SK-N-SH (cell line): ENCODE measurements around the gene DOK3. TPM values are rescaled to one million over a fixed set of nuclear protein-coding genes. Genes with fewer than 3 reads are reported as not detected.

Source experiments
- CTCF ChIA-PET: fragments of 300-600, 350-600 bp; formaldehyde crosslinking; extraction: SDS; loops from one replicate; lab custom pipeline; 2021; lab: Yijun Ruan, JAX
- POLR2A ChIA-PET: fragments of 350-600 bp; sonication (Branson Sonifier 250); formaldehyde crosslinking; extraction: SDS; loops from one replicate; lab custom pipeline; 2020; ENCODE audit warnings: antibody characterized with exemption, inconsistent platforms; lab: Yijun Ruan, JAX
- DNase-seq: peaks from one replicate; pipeline ENCODE4 v3.0.0; 2012
- H2AFZ ChIP-seq: fragments of 200-600 bp; sonication (generic); 2 replicates; pipeline ENCODE4 v1.8.1; 2016; ENCODE audit warnings: antibody characterized with exemption, mild to moderate bottlenecking, low read depth
- H3F3A ChIP-seq: fragments of 200-600 bp; sonication (generic); replicated peaks from 2 replicates; pipeline ENCODE3; 2016; ENCODE audit warnings: antibody characterized with exemption, mild to moderate bottlenecking; ENCODE audit not compliant: insufficient read depth
- H3K27ac ChIP-seq, 2 experiments: fragments of 200-500 bp in 1 of 2; fragments of 200-600 bp in 1 of 2; sonication (Bioruptor generic) in 1 of 2; sonication (generic), shearing (Covaris generic) in 1 of 2; 2 replicates each; pipeline versions ENCODE4 v1.5.1 to v1.6.1; 2014 to 2016; ENCODE audit warnings: low read depth in 2 of 2, inconsistent platforms in 1 of 2, low read length in 1 of 2, mild to moderate bottlenecking in 1 of 2, mixed read lengths in 1 of 2
- H3K27me3 ChIP-seq: fragments of 200-600 bp; sonication (generic), shearing (Covaris generic); 2 replicates; pipeline ENCODE4 v1.6.1; 2016; ENCODE audit warnings: mixed run types; ENCODE audit not compliant: insufficient read depth
- H3K36me3 ChIP-seq, 2 experiments: fragments of 200-500 bp in 1 of 2; fragments of 200-600 bp in 1 of 2; sonication (Bioruptor generic) in 1 of 2; sonication (generic) in 1 of 2; replicated peaks in 1 of 2; 2 replicates each; pipeline versions ENCODE3 to v1.5.1; 2014 to 2016; ENCODE audit warnings: low read length in 1 of 2, mild to moderate bottlenecking in 1 of 2; ENCODE audit not compliant: insufficient read depth in 2 of 2, control insufficient read depth in 1 of 2
- H3K4me1 ChIP-seq, 2 experiments: fragments of 200-500 bp in 1 of 2; fragments of 200-600 bp in 1 of 2; sonication (Bioruptor generic) in 1 of 2; sonication (generic), shearing (Covaris generic) in 1 of 2; 2 replicates each; pipeline versions ENCODE4 v1.5.1 to v1.6.1; 2014 to 2016; ENCODE audit warnings: low read depth in 1 of 2, low read length in 1 of 2, mixed run types in 1 of 2; ENCODE audit not compliant: insufficient read depth in 2 of 2, control insufficient read depth in 1 of 2
- H3K4me2 ChIP-seq: fragments of 200-600 bp; sonication (generic), shearing (Covaris generic); 2 replicates; pipeline ENCODE4 v1.6.1; 2017; ENCODE audit warnings: mixed run types
- H3K4me3 ChIP-seq, 2 experiments: fragments of 200-500 bp in 1 of 2; fragments of 200-600 bp in 1 of 2; sonication (Bioruptor generic) in 1 of 2; sonication (generic), shearing (Covaris generic) in 1 of 2; 2 replicates each; pipeline versions ENCODE4 v1.5.1 to v1.8.1; 2014 to 2016; ENCODE audit warnings: low read depth in 2 of 2, inconsistent platforms in 1 of 2, low read length in 1 of 2, mild to moderate bottlenecking in 1 of 2, mixed read lengths in 1 of 2, moderate library complexity in 1 of 2
- H3K79me2 ChIP-seq: fragments of 200-600 bp; sonication (generic); 2 replicates; pipeline ENCODE4 v1.8.1; 2017; ENCODE audit warnings: mild to moderate bottlenecking; ENCODE audit not compliant: insufficient read depth
- H3K9ac ChIP-seq: fragments of 200-600 bp; sonication (generic); 2 replicates; pipeline ENCODE4 v1.6.1; 2017; ENCODE audit warnings: mixed run types
- H3K9me2 ChIP-seq: fragments of 200-600 bp; sonication (generic); 2 replicates; pipeline ENCODE4 v1.6.1; 2017; ENCODE audit warnings: mixed run types
- H3K9me3 ChIP-seq: fragments of 200-600 bp; sonication (generic); 2 replicates; pipeline ENCODE4 v1.6.1; 2017; ENCODE audit warnings: mixed run types, mild to moderate bottlenecking, moderate library complexity
- H4K20me1 ChIP-seq: fragments of 200-600 bp; sonication (generic); 2 replicates; pipeline ENCODE4 v1.6.1; 2017; ENCODE audit warnings: mild to moderate bottlenecking, mixed run types; ENCODE audit not compliant: insufficient read depth
- FOSL2 ChIP-seq: IDR thresholded peaks from 2 replicates; pipeline ENCODE4 v1.4.0; 2012; ENCODE audit warnings: low read depth, mild to moderate bottlenecking, moderate library complexity, borderline replicate concordance
- FOXJ3 ChIP-seq: sonication (generic); formaldehyde crosslinking; IDR thresholded peaks from 2 replicates; pipeline ENCODE4 v1.5.1; 2020; ENCODE audit warnings: mild to moderate bottlenecking, missing genetic modification reagents
- GABPA ChIP-seq: IDR thresholded peaks from 2 replicates; pipeline ENCODE4 v1.4.0; 2012; ENCODE audit warnings: low read depth, mild to moderate bottlenecking
- RCOR1 ChIP-seq: fragments of 150-350 bp; IDR thresholded peaks from 2 replicates; pipeline ENCODE4 v1.6.1; 2017; ENCODE audit warnings: antibody characterized with exemption, low read length
- REST ChIP-seq: IDR thresholded peaks from 2 replicates; pipeline ENCODE4 v1.6.1; 2012; ENCODE audit warnings: mild to moderate bottlenecking, low read depth, low read length, moderate library complexity
- RFX5 ChIP-seq: IDR thresholded peaks from 2 replicates; pipeline ENCODE4 v1.6.1; 2012; ENCODE audit warnings: mild to moderate bottlenecking, improper control_type of control experiment, low read length
- SIN3A ChIP-seq: IDR thresholded peaks from 2 replicates; pipeline ENCODE4 v1.6.1; 2012; ENCODE audit warnings: low read depth, mild to moderate bottlenecking, low read length, moderate library complexity, borderline replicate concordance
- SMC3 ChIP-seq: IDR thresholded peaks from 2 replicates; pipeline ENCODE4 v1.6.1; 2012; ENCODE audit warnings: low read depth, low read length, improper control_type of control experiment
- TAF1 ChIP-seq: IDR thresholded peaks from 2 replicates; pipeline ENCODE4 v1.6.1; 2012; ENCODE audit warnings: low read depth, mild to moderate bottlenecking, low read length, moderate library complexity, borderline replicate concordance
- TCF12 ChIP-seq: IDR thresholded peaks from 2 replicates; pipeline ENCODE4 v1.4.0; 2012
- YY1 ChIP-seq: IDR thresholded peaks from 2 replicates; pipeline ENCODE4 v1.4.0; 2012; ENCODE audit warnings: low read depth, mild to moderate bottlenecking
- WGBS: methylation state at CpG from one replicate; pipeline ENCODE4 v1.1.6; 2017; ENCODE audit warnings: low lambda C conversion rate; 5-methylcytosine and 5-hydroxymethylcytosine counted together
- polyA plus RNA-seq, 3 experiments: library from polyadenylated mRNA; depleted of rRNA; stranded (reverse); fragments of >200 nt; gene quantifications; 2 replicates each; pipeline ENCODE4 v1.2.3, GENCODE V29; 2012
- TF ChIP-seq, protein P1 (sequence below): IDR thresholded peaks from 2 replicates; pipeline ENCODE4; 2012

The DOK3 gene
- polyA plus RNA-seq, 1 of the 3 experiments (the other 2 are of a cell fraction), result 2.2 TPM

DNA sequence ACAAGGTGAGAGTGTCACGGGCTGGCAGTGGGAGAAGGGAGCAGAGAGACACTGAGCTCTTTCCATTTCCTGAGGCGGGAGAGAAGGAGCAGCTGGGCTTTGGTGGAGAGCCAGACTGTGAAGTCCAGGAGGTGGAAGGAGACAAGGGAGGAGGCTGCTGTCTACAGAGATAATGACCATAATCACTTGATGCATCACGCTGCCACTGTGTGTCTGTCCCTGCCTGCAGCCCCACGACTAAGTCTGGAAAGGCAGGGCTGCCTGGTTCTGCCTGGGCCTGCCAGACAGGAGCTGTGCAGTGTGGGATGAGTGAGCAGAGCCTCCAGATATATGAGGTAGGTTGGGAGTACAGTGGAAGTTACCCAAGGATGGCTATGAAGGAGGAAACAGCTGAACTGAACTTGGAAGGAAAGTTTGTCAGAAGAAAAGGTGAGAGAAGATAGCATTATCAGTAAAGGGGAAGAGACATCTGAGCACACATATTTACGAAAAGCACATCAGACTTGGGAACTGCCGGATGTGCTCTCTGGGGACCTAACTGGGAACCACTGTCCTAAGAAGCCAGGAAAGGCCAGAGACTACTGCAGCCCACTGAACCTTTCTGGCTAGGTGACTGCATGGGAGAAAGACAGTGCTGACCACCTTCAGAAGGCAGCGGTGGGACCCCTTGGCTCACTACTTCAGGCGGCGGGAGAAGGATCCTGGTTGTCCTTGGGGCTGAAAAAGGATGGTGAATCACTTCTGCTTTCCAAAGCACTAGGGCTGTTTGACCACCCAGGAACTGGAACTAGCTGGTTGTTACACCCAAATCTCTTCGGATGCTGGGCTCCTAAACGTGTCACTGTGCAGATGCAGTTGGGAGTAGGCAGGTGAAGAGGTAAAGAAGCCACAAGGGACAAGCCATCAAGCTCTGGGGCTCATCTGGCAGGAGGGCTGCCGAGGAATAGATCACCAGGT, 19.9 kb upstream of the DOK3 start:
- no peak for TF ChIP-seq FOXJ3 (CRISPR knock-in tag)
- TF ChIP-seq RCOR1, result no peak
- TF ChIP-seq GABPA, result no peak
- no peak for TF ChIP-seq SIN3A
- no peak for TF ChIP-seq TCF12
- TF ChIP-seq RFX5, result no peak
- no peak for TF ChIP-seq SMC3
- no peak for TF ChIP-seq FOSL2
- no peak for TF ChIP-seq YY1
- no peak for TF ChIP-seq REST
- TF ChIP-seq, protein P1, sequence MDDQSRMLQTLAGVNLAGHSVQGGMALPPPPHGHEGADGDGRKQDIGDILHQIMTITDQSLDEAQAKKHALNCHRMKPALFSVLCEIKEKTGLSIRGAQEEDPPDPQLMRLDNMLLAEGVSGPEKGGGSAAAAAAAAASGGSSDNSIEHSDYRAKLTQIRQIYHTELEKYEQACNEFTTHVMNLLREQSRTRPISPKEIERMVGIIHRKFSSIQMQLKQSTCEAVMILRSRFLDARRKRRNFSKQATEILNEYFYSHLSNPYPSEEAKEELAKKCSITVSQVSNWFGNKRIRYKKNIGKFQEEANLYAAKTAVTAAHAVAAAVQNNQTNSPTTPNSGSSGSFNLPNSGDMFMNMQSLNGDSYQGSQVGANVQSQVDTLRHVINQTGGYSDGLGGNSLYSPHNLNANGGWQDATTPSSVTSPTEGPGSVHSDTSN, result no peak
- ChIA-PET CTCF (interaction anchor here (2.0 kb wide), 1 partner anchor 28 kb away, joined by 5 read pairs; no protein-coding TSS in a partner anchor), POLR2A (interaction anchor here (0.6 kb wide), 1 partner anchor 20 kb away, joined by 4 read pairs; no protein-coding TSS in a partner anchor)
- 86% methylated on average over 12 of the region's 12 CpGs for WGBS
- no peak overlapping the region for H2AFZ ChIP-seq
- DNase-seq, result no peak
- no peak overlapping the region for H3K4me2 ChIP-seq
- H3F3A ChIP-seq, result no peaks in the 10 kb centered on the region
- H3K9ac ChIP-seq, result no peak overlapping the region
- no peaks in the 10 kb centered on the region for H3K9me2 ChIP-seq
- no peaks in the 10 kb centered on the region for H3K27me3 ChIP-seq
- peak overlapping the region in 1 of 2 experiments; percentile 39; a peak in 1 of 4 replicates for H3K27ac ChIP-seq
- peaks cover 25 to 81% of the 10 kb centered on the region in 2 experiments for H3K36me3 ChIP-seq
- H4K20me1 ChIP-seq, result peaks cover 5% of the 10 kb centered on the region; the same call in 1 of the 2 replicates
- no peak overlapping the region for H3K4me3 ChIP-seq
- no peaks in the 10 kb centered on the region for H3K9me3 ChIP-seq
- peaks cover 0 to 14% of the 10 kb centered on the region in 2 experiments; a peak in 1 of 4 replicates for H3K4me1 ChIP-seq
- H3K79me2 ChIP-seq, result peaks cover 12% of the 10 kb centered on the region; the same call in 1 of the 2 replicates

- no peak for DNase-seq
- Histone ChIP-seq H3K9me2 (no peaks in the 10 kb centered on the region), H4K20me1 (peaks cover 5% of the 10 kb centered on the region; the same call in 1 of the 2 replicates), H3K4me2 (no peak overlapping the region), H3K9ac (no peak overlapping the region), H3K4me3 (no peak overlapping the region), H3K36me3 (peaks cover 18 to 87% of the 10 kb centered on the region in 2 experiments), H3K27me3 (no peaks in the 10 kb centered on the region), H3F3A (no peaks in the 10 kb centered on the region), H3K4me1 (peaks cover 0 to 14% of the 10 kb centered on the region in 2 experiments; a peak in 1 of 4 replicates), H2AFZ (no peak overlapping the region), H3K79me2 (peaks cover 8% of the 10 kb centered on the region; the same call in 1 of the 2 replicates), H3K27ac (no peak overlapping the region; a peak in 1 of 4 replicates), H3K9me3 (no peaks in the 10 kb centered on the region)
- 95% methylated on average over 10 of the region's 10 CpGs for WGBS
- TF ChIP-seq TAF1, result no peak
- ChIA-PET CTCF (no interaction called here), POLR2A (no interaction called here)
These were observed 19.0 kb upstream of the DOK3 start for GRCh38 chr5:177528631-177529030.
